Activated naive CD8-positive, alpha-beta T cell treated with anti-CD3 and anti-CD28 coated beads, Interleukin-2, amount 10 ng/mL, durations not matched to agents 7 days and 5 days (primary cell): ENCODE data around the gene REPS1. TPM values are rescaled to one million over a fixed set of nuclear protein-coding genes. Genes with fewer than 3 reads are reported as not detected.
"Not testable (repeated sequence)": the region's sequence is repeated elsewhere in the genome, so short reads cannot be mapped to it uniquely, and the experiment has no call there.

Source experiments
- ATAC-seq: fragments of 150-1000 bp; cut with Tn5 transposase; one replicate; pipeline ENCODE4 v1.10.0; 2021; ENCODE audit warnings: low read depth, moderate library complexity
- POLR2A ChIA-PET: fragments of 350-600 bp; sonication (Branson Sonifier 250); formaldehyde crosslinking; loops from one replicate; lab custom pipeline; 2021; ENCODE audit warnings: antibody characterized with exemption; lab: Charles Lee
- DNase-seq: peaks from one replicate; pipeline ENCODE4 v3.0.0; 2021
- H3K27ac Mint-ChIP-seq: one replicate; pipeline ENCODE4 v1.8.0; 2022; ENCODE audit warnings: mild to moderate bottlenecking, mixed read lengths
- H3K27me3 Mint-ChIP-seq: one replicate; pipeline ENCODE4 v1.8.0; 2022; ENCODE audit warnings: mild to moderate bottlenecking, moderate library complexity, mixed read lengths
- H3K36me3 Mint-ChIP-seq: one replicate; pipeline ENCODE4 v1.8.0; 2021; ENCODE audit warnings: mild to moderate bottlenecking, mixed read lengths
- H3K4me1 Mint-ChIP-seq: one replicate; pipeline ENCODE4 v1.8.0; 2021; ENCODE audit warnings: mixed read lengths
- H3K4me3 Mint-ChIP-seq: one replicate; pipeline ENCODE4 v1.8.0; 2022; ENCODE audit warnings: mild to moderate bottlenecking, moderate library complexity, mixed read lengths
- H3K9me3 Mint-ChIP-seq: one replicate; pipeline ENCODE4 v1.8.0; 2021; ENCODE audit warnings: mixed read lengths
- total RNA-seq, 2 experiments: library from RNA; stranded (reverse); gene quantifications; one replicate each; pipeline ENCODE4 v1.2.3, GENCODE V29; 2021

Gene REPS1
- total RNA-seq, 2 experiments from 2014 or later = 50.5 to 51.3 TPM

DNA sequence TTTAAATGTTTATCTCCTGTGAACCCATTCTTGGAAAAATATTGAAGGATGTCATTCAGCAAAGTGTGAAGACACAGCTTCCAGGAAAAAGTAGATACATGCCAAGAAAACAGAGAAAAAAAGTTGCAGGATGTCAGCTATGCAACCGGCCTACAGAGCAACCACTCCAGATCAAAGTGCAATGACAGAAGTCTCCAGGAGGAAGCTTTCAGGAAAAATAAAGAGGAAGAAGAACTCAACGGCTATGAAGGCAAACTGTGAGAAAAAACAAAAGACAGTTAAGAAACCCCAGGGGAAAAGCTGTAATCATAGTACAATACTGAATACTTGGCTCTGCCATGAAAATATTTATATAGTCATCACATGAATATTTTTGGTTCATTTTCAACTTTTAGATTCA is 30.6 kb downstream of the REPS1 start:
- Mint-ChIP-seq H3K4me3 (peak overlapping the region; percentile 36), H3K4me1 (peaks cover 33% of the 10 kb centered on the region), H3K27ac (no peak overlapping the region), H3K27me3 (no peaks in the 10 kb centered on the region), H3K36me3 (peaks cover 13% of the 10 kb centered on the region), H3K9me3 (no peaks in the 10 kb centered on the region)
- POLR2A ChIA-PET = interaction anchor here (1.1 kb wide), 1 partner anchor 29 kb away, joined by 3 read pairs; no protein-coding TSS in a partner anchor
- DNase-seq (no peak), ATAC-seq (no peak)

DNA sequence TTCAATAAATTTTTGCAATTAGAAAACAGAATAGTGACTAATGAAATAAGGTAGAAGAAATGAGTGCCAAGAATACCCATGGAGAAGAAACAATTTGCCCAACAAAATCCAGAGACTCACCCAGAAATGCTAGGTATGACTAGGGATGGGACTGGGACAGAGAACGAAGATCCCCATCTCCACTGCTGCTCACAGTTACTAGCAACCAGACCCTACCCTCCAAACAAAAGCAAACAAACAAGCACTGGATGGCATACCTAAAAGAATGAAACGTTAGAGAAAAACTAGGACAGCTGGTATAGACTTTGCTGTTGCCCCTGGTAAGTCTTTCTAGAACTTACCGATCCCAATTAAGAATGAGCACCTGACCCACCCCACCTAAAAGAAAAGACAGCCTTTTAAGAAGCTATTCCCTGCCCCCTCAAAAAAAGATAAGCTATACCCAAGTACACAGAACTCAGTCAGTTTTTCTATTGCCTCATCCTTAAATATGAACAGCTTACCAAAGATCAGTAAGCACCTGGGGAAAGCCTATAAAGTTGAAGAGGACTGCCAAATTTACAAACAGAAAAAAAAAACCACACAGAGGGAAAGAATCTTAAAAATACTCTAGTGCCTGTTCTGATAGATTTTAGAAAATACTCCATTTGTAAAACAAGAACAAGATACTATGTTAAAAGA is 31.7 kb downstream of the REPS1 start:
- Mint-ChIP-seq H3K4me1 (peaks cover 33% of the 10 kb centered on the region), H3K9me3 (no peaks in the 10 kb centered on the region), H3K4me3 (no peak overlapping the region), H3K36me3 (peaks cover 13% of the 10 kb centered on the region), H3K27me3 (no peaks in the 10 kb centered on the region), H3K27ac (no peak overlapping the region)
- ATAC-seq = no peak
- DNase-seq = no peak
- POLR2A ChIA-PET = no interaction called here

DNA sequence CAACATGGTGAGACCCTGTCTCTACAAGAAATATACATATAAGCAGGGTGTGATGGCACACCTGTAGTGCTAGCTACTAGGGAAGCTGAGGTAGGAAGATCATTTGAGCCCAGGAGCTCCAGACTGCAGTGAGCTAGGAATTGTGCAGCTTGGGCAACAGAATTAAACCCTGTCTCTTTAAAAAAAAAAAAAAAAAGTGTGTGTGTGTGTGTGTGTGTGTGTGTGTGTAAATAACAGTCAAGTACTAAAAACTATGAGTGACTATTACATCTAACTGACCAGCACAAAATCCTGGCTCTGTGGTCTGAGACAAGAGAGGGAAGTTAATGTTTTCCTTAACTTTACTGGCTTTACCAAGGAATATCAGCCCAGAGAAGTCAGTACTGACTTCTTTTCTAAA is 32.8 kb downstream of the REPS1 start:
- Mint-ChIP-seq H3K4me3 (no peak overlapping the region), H3K36me3 (peaks cover 13% of the 10 kb centered on the region), H3K4me1 (peaks cover 33% of the 10 kb centered on the region), H3K9me3 (no peaks in the 10 kb centered on the region), H3K27ac (no peak overlapping the region), H3K27me3 (no peaks in the 10 kb centered on the region)
- DNase-seq (no peak), ATAC-seq (no peak)
- POLR2A ChIA-PET = interaction anchor here (0.6 kb wide), 1 partner anchor 33 kb away, joined by 3 read pairs; no protein-coding TSS in a partner anchor

DNA sequence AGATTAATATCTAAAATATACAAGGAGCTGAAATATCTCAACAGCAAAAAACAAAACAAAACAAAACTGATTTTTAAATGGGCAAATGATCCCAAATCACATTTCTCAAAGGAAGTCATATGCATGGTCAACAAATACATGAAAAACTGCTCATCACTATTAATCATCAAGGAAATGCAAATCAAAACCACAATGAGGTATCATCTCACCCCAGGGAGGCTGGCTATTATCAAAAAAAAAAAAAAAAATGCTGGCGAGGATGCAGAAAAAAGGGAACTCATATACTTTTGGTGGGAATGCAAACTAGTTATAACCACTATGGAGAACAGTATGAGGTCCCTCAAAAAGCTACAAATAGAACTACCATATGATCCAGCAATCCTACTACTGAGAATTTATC is 34.6 kb downstream of the REPS1 start:
- POLR2A ChIA-PET = no interaction called here
- DNase-seq = no peak
- Mint-ChIP-seq H3K36me3 (peaks cover 17% of the 10 kb centered on the region), H3K9me3 (no peaks in the 10 kb centered on the region), H3K27ac (no peak overlapping the region), H3K4me3 (no peak overlapping the region), H3K27me3 (no peaks in the 10 kb centered on the region), H3K4me1 (peaks cover 28% of the 10 kb centered on the region)
- ATAC-seq = no peak

DNA sequence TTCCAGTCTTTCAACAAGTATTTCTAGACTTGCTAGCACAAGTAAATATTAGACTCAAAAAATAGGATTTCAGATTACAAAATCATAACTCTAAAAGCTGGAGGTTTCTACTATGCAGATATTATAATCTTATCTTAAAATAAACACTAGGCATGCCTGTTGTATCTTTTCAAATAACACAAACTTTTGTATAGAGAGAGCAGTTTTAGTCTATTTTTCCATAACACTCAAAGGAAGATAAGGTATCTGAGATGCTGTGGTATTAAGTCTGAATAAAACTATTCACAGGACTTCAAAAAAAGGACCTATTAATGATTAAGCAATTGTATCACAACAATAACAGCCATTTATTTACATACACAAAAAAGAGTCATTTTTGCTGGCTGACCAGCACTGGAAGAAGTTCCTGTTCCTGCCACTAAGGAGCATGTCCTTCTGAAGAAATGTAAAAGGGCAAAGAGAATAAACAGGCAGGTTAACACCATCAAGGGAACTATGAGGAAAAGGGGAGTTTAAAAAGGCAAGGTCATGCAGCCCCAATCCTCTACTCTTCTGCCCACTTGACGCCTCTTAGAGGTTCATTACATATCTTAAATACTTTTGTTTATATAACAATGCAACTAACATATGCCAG is 39.4 kb downstream of the REPS1 start:
- POLR2A ChIA-PET = no interaction called here
- DNase-seq (no peak), ATAC-seq (no peak)
- Mint-ChIP-seq H3K27me3 (no peaks in the 10 kb centered on the region), H3K4me1 (peaks cover 31% of the 10 kb centered on the region), H3K4me3 (no peak overlapping the region), H3K9me3 (no peaks in the 10 kb centered on the region), H3K36me3 (peaks cover 26% of the 10 kb centered on the region), H3K27ac (no peak overlapping the region)

DNA sequence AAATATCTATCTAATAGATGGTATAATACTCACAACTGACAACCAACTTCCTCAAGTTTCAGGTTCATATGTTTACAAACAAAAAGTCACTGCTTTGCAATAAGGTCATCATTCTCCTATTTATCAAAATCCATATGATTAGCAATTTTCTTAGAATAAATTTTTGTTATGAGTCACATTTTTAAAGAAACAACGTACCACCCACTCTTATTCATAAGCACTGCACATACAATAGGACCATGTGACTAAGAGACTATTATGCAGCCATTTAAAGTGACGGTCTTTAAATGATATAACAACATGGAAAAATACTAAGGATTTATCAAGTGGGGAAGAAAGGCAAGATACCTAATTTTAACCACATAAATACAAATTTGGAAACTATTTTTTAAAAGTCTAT is 40.0 kb downstream of the REPS1 start:
- Mint-ChIP-seq H3K9me3 (no peaks in the 10 kb centered on the region), H3K36me3 (peaks cover 25% of the 10 kb centered on the region), H3K4me1 (peaks cover 27% of the 10 kb centered on the region), H3K27me3 (no peaks in the 10 kb centered on the region), H3K27ac (no peak overlapping the region), H3K4me3 (no peak overlapping the region)
- POLR2A ChIA-PET = no interaction called here
- ATAC-seq = no peak
- no peak for DNase-seq

DNA sequence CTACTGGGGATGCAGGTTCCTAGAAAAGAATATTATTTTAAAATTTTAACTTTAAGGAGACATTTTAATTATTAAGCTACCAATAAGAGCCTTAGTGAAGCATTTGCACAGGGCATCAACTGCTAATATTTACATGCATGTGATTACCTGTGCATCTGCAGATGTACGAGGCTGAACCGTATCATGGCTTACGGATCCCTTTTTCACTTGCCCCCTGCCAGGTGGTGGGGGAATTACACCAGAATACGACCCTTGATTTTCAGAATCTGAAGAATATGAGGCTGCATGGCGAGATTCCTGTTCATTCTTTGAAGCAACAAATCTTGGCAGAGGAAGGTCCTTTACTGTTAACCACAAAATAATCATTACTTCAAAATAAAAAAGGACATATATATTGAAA is 42.7 kb downstream of the REPS1 start:
- no peak for DNase-seq
- no peaks in the 10 kb centered on the region for H3K27me3 Mint-ChIP-seq
- H3K36me3 Mint-ChIP-seq = peaks cover 33% of the 10 kb centered on the region
- H3K27ac Mint-ChIP-seq = no peak overlapping the region
- POLR2A ChIA-PET = no interaction called here
- no peak for ATAC-seq
- no peaks in the 10 kb centered on the region for H3K9me3 Mint-ChIP-seq
- peaks cover 27% of the 10 kb centered on the region for H3K4me1 Mint-ChIP-seq
- H3K4me3 Mint-ChIP-seq = no peak overlapping the region

DNA sequence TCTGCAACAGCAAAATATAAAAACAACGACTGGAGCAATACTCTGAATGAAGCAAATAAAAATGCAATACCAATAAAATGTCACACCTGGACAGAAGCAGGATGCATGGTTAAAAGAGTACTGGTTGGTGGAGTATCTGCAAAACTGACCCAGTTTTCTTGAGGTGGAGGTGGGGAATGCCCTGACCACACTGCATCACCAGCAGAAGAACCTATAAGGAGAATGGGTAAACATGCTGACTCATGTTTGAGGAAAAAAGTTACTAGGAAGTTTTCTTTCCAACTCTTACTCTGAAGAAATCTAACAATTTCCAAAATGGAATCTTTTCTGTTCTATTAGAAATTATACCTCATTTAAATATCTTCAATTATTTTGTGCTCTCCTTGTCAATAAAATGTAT is 43.6 kb downstream of the REPS1 start:
- H3K36me3 Mint-ChIP-seq = peaks cover 35% of the 10 kb centered on the region
- no peak overlapping the region for H3K27ac Mint-ChIP-seq
- peaks cover 25% of the 10 kb centered on the region for H3K4me1 Mint-ChIP-seq
- no peaks in the 10 kb centered on the region for H3K9me3 Mint-ChIP-seq
- ATAC-seq (no peak), DNase-seq (no peak)
- POLR2A ChIA-PET = no interaction called here
- H3K4me3 Mint-ChIP-seq = no peak overlapping the region
- no peaks in the 10 kb centered on the region for H3K27me3 Mint-ChIP-seq

DNA sequence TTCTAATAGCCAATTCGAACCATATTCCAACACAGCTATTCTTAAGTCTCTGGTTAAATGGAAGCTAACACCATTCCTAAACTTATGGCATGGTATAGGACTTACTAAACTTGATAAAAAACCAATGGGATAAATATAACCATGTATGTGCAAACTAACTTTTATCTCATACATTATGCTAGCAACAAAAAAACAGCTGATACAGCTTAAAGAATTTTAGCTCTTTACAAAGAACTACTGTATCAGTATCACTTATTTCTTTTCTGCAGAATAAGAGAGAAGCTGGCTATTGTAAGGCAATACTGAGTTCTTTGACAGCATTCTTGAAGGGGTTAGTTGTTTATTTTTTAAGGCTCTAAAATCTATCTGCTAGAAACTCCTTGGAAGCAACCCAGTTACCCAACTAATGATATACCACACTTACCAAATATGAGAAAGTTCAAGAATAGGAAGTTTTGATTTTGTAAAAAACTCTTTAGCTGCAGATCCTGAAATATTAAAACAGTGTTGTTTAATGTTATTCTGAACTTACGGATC is 44.9 kb downstream of the REPS1 start:
- H3K27me3 Mint-ChIP-seq = no peaks in the 10 kb centered on the region
- H3K27ac Mint-ChIP-seq = no peak overlapping the region
- H3K36me3 Mint-ChIP-seq = peaks cover 37% of the 10 kb centered on the region

DNA sequence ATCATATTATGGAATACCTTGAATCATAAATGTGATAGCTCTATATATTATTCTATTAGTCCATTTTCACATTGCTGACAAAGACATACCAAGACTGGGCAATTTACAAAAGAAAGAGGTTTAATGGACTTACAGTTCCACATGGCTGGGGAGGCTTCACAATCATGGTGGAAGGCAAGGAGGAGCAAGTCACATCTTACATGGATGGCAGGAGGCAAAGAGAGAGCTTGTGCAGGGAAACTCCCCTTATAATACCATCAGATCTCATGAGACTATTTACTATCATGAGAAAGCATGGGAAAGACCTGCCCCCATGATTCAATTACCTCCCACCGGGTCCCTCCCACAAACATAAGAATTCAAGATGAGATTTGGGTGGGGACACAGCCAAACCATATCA is 51.2 kb downstream of the REPS1 start:
- H3K4me3 Mint-ChIP-seq, H3K4me1 Mint-ChIP-seq, H3K27me3 Mint-ChIP-seq, H3K27ac Mint-ChIP-seq, H3K9me3 Mint-ChIP-seq, DNase-seq, ATAC-seq, POLR2A ChIA-PET: not testable (repeated sequence)
- H3K36me3 Mint-ChIP-seq = peaks cover 41% of the 10 kb centered on the region

More for the DNA sequence above, 44.9 kb downstream of the REPS1 start:
- POLR2A ChIA-PET = interaction anchor here (0.6 kb wide), 1 partner anchor 27 kb away, joined by 3 read pairs; no protein-coding TSS in a partner anchor
- Mint-ChIP-seq H3K4me1 (peaks cover 20% of the 10 kb centered on the region), H3K4me3 (no peak overlapping the region), H3K9me3 (no peaks in the 10 kb centered on the region)
- DNase-seq (no peak), ATAC-seq (no peak)

DNA sequence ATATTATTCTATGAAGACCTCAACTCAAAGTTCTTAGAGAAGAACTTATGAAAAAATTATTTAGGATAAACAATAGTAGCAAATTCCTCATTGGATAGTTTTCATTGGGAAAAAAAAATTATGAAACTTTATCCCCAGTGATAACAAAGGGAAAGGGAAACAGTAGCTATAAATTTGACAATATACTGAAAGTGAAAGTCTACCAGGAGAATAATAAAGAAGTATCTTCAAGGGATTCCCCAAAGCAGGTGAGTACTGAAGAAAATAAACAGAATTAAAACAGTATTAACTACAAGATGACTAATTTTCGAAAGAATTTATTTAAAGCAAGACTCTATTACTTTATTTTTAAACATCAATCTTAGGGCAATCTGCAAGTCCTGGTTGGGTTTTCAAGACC is 56.4 kb downstream of the REPS1 start:
- POLR2A ChIA-PET = no interaction called here

DNA sequence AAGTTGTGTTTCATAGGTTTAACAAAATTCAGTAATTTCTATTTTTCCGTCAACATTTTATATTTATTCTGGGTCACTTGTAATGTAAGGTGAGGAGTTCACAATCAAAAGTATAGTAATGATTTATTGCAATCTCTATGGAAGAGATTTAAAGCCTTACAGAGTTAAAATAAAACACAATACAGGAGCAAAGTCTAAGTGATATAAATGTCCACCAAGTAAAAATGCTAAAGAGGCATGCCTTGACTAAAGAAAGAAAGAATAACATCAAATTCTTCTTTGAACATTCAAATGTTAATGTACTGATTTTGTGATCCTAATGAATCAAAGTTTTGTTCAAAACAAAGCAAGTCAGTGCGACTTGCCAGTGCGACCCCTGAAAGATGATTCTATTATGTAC is 61.5 kb downstream of the REPS1 start:
- DNase-seq = no peak
- Mint-ChIP-seq H3K4me3 (no peak overlapping the region), H3K27me3 (peaks cover 2% of the 10 kb centered on the region), H3K9me3 (no peaks in the 10 kb centered on the region), H3K36me3 (peaks cover 16% of the 10 kb centered on the region), H3K27ac (no peak overlapping the region), H3K4me1 (peaks cover 2% of the 10 kb centered on the region)
- POLR2A ChIA-PET = no interaction called here
- ATAC-seq = no peak

More for the DNA sequence above, 56.4 kb downstream of the REPS1 start:
- Mint-ChIP-seq H3K27me3 (no peaks in the 10 kb centered on the region), H3K9me3 (peaks cover 3% of the 10 kb centered on the region), H3K36me3 (peaks cover 29% of the 10 kb centered on the region), H3K27ac (no peak overlapping the region), H3K4me1 (peaks cover 7% of the 10 kb centered on the region), H3K4me3 (no peak overlapping the region)
- ATAC-seq (no peak), DNase-seq (no peak)

DNA sequence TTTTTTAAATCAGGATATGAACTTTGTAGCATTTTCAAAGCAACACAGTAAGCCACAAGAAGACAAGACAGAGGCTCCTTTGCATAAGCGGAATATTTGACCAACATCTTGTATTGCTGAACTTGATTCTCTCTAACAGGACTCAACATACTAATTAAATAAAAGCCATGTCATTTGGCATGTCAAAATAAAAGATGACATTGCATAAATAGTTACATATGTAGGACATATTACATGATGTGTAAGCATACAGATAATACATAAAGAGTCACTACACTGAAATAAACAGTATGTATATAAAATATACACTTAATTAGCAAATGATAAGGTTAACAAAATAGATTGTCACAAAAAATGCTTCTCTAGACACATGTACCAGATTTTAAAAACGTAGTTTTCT is 62.2 kb downstream of the REPS1 start:
- DNase-seq = no peak
- Mint-ChIP-seq H3K27ac (no peak overlapping the region), H3K4me3 (no peak overlapping the region), H3K4me1 (no peaks in the 10 kb centered on the region), H3K9me3 (no peaks in the 10 kb centered on the region), H3K36me3 (peaks cover 12% of the 10 kb centered on the region), H3K27me3 (peaks cover 2% of the 10 kb centered on the region)
- no peak for ATAC-seq
- POLR2A ChIA-PET = no interaction called here

DNA sequence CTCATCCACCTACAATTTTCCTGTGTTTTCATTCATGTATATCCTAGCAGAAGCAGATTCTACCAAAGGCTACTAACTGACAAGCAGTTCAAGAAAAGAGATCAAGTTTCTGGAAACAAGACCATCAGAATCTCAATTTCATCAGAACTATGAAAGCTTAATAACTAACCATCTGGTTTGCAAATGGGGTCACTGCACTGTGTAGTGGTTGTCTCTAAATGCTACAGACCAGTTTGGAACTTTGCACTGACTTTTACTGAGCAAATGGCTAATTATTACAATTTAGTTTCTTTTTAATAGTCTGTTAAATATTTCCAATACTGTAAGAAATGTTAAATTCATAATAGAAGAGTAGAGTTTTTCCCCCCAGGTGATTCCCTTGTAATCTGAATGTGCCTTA is 64.5 kb downstream of the REPS1 start:
- Mint-ChIP-seq H3K36me3 (peaks cover 15% of the 10 kb centered on the region), H3K27ac (no peak overlapping the region), H3K9me3 (no peaks in the 10 kb centered on the region), H3K4me1 (no peaks in the 10 kb centered on the region), H3K27me3 (peaks cover 2% of the 10 kb centered on the region), H3K4me3 (no peak overlapping the region)
- no peak for ATAC-seq
- POLR2A ChIA-PET = no interaction called here
- no peak for DNase-seq
